NCI-H345 (cell line): ENCODE measurements around the gene GUCA1A.
A peak's percentile ranks its signal among the peaks of the same experiment; 100 is the strongest.
"Not testable (repeated sequence)": the region's sequence is repeated elsewhere in the genome, so short reads cannot be mapped to it uniquely, and the experiment has no call there.

Source experiments
- DNase-seq: peaks from one replicate; lab custom pipeline; 2025; lab: John Stamatoyannopoulos, UW

Gene GUCA1A

GRCh38 chr6:42147138-42147562 lies 26.0 kb upstream of the GUCA1A start:
- DNase-seq, result no peak

- DNase-seq, result no peak
These were observed 25.1 kb upstream of the GUCA1A start for GRCh38 chr6:42148058-42148457.

GRCh38 chr6:42150254-42150653 lies 22.9 kb upstream of the GUCA1A start:
- DNase-seq, result no peak

GRCh38 chr6:42152024-42152423 lies 21.1 kb upstream of the GUCA1A start:
- no peak for DNase-seq

- DNase-seq, result not testable (repeated sequence)
These were observed 20.5 kb upstream of the GUCA1A start for GRCh38 chr6:42152528-42153213.

GRCh38 chr6:42153921-42154320 lies 19.2 kb upstream of the GUCA1A start:
- DNase-seq, result no peak

GRCh38 chr6:42154461-42155209 lies 18.5 kb upstream of the GUCA1A start:
- DNase-seq, result no peak

- DNase-seq, result no peak
These were observed 17.9 kb upstream of the GUCA1A start for GRCh38 chr6:42155293-42155692.

GRCh38 chr6:42156638-42157037 lies 16.5 kb upstream of the GUCA1A start:
- DNase-seq, result no peak

- DNase-seq, result no peak
These were observed 15.2 kb upstream of the GUCA1A start for GRCh38 chr6:42158011-42158410.

GRCh38 chr6:42158631-42159030 lies 14.5 kb upstream of the GUCA1A start:
- DNase-seq, result no peak

GRCh38 chr6:42159431-42160024 lies 13.6 kb upstream of the GUCA1A start:
- DNase-seq, result no peak

- no peak for DNase-seq
These were observed 10.8 kb upstream of the GUCA1A start for GRCh38 chr6:42162384-42162783.

GRCh38 chr6:42162812-42163211 lies 10.4 kb upstream of the GUCA1A start:
- DNase-seq, result no peak

GRCh38 chr6:42163981-42164380 lies 9.2 kb upstream of the GUCA1A start:
- DNase-seq, result no peak

GRCh38 chr6:42165016-42165415 lies 8.1 kb upstream of the GUCA1A start:
- DNase-seq, result no peak

- peak; percentile 78 for DNase-seq
These were observed 6.6 kb upstream of the GUCA1A start for GRCh38 chr6:42166444-42167141.

- no peak for DNase-seq
These were observed 4.5 kb upstream of the GUCA1A start for GRCh38 chr6:42168650-42169049.

- not testable (repeated sequence) for DNase-seq
These were observed 3.4 kb upstream of the GUCA1A start for GRCh38 chr6:42169780-42170179.

- DNase-seq, result no peak
These were observed 1.2 kb upstream of the GUCA1A start for GRCh38 chr6:42171813-42172581.

- no peak for DNase-seq
These were observed 2.7 kb downstream of the GUCA1A start for GRCh38 chr6:42175860-42176259.

- no peak for DNase-seq
These were observed 3.8 kb downstream of the GUCA1A start for GRCh38 chr6:42176981-42177380.
